ENCODE data around the gene ST8SIA3. TPM values are rescaled to one million over a fixed set of nuclear protein-coding genes. Genes with fewer than 3 reads are reported as not detected.
"Not testable (repeated sequence)": the region's sequence is repeated elsewhere in the genome, so short reads cannot be mapped to it uniquely, and the experiment has no call there.

Gene ST8SIA3
- total RNA-seq, 1 donor from 2014 or later: not detected

GRCh38 chr18:57362714-57363113 is 10.4 kb downstream of the ST8SIA3 start:
- intact Hi-C loops (cut with micrococcal nuclease): no loop called here

DNA sequence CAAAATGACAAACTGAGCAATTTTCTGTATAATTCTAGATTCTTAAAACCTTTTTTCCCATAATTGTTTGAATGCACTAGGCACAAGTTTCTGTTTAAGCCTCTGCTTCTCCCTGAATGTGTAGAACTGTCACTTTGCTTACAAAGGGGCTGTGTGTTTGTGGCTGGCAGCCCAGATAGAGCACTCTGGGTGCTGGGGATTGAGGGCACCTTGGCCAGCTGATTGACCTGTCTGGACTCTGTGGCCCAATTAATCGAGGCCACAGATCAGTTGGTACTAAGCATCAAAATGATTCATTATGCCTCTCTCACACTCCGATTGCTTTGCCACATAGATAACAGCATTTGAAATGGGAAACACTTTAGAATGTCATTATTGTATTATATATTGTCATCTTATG is 12.1 kb downstream of the ST8SIA3 start:
- intact Hi-C loops (cut with micrococcal nuclease): no loop called here

- intact Hi-C loops (cut with micrococcal nuclease): no loop called here
Observed at GRCh38 chr18:57366528-57367081, 14.2 kb downstream of the ST8SIA3 start.

GRCh38 chr18:57372444-57372843 is 20.1 kb downstream of the ST8SIA3 start:
- intact Hi-C loops (cut with micrococcal nuclease): no loop called here

- intact Hi-C loops (cut with micrococcal nuclease): no loop called here
Observed at GRCh38 chr18:57373017-57373416, 20.7 kb downstream of the ST8SIA3 start.

DNA sequence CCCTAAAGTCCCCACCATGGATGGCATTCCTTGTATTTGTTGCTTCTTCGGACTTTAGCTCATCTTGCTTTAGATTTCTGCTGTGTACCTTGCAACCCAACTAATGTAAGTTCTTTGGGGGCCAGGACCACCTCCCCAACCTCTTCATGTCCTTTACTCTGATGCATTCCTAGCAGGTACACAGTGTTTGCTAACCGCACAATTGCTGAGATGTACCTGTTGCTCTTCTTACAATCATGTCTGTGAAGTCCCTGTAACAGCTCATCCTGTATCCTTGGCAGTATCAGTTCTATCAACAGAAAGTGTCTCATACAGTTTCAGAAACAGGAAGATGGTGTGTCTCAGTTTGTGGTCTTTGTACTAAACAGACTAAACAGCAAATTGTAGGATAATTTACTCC is 24.1 kb downstream of the ST8SIA3 start:
- intact Hi-C loops (cut with micrococcal nuclease): no loop called here

- intact Hi-C loops (cut with micrococcal nuclease): no loop called here
Observed at GRCh38 chr18:57389271-57389670, 36.9 kb downstream of the ST8SIA3 start.

GRCh38 chr18:57390044-57390443 is 37.7 kb downstream of the ST8SIA3 start:
- intact Hi-C loops (cut with micrococcal nuclease): no loop called here

GRCh38 chr18:57394749-57395148 is 42.4 kb downstream of the ST8SIA3 start:
- intact Hi-C loops (cut with micrococcal nuclease): not testable (repeated sequence)

DNA sequence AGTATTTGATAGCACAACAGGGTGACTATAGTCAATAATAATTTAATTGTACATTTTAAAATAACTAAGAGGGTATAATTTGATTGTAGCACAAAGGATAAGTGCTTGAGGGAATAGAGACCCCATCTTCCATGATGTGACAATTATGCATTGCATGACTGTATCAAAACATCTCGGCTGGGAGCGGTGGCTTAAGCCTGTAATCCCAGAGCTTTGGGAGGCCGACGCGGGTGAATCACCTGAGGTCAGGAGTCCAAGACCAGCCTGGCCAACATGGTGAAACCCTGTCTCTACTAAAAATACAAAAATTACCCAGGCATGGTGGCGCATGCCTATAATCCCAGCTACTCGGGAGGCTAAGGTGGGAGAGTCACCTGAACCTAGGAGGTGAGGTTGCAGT is 44.5 kb downstream of the ST8SIA3 start:
- intact Hi-C loops (cut with micrococcal nuclease): not testable (repeated sequence)

DNA sequence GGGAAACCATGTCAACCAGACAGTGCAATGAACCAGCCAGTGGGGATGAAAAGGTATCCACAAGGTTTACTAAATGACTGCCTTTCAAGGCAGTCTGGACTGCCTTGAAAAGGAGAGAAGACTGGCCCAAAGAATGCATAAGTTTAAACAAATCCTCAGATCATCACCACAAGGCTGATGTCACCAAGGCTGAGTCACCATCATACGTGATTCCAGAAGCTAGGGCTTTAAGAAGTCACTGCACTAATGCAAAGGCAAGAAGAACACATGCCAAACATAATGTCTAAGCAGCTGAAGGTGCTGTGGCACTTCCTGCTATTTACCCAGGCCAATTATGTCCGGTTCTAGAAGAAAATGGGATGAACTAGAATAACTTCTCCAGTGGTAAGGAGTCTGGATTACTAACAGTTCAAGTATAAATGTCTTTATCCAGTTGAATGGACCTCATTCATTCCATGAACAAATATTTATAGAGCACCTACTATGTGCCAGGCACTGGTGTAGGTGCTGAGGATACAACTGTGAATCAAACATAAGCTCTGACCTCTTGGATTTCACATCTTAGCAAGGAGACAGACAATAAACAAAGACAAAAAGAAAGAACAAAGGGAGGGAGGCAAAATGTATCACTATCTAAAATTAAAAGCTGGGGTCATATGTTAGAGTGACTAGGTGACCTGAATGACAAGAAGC is 45.2 kb downstream of the ST8SIA3 start:
- intact Hi-C loops (cut with micrococcal nuclease): no loop called here

DNA sequence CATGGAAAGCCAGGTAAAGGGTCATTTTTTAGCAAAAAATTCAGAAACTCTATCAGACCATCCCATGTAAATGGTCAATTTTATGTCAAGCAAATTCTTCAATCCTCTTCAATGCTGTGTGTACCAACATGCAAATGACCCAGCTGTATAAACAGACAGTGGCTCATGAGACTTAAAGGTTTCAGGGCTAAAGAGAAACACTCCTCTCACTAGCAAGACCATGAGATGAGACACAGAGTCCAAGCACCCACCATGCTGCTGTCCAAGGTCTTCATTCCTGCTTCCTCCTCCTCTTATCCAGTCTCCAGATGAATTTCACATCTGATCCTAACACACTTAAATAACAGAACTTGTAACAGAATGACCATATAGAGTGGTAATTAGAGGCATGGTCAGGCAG is 52.0 kb downstream of the ST8SIA3 start:
- intact Hi-C loops (cut with micrococcal nuclease): no loop called here

DNA sequence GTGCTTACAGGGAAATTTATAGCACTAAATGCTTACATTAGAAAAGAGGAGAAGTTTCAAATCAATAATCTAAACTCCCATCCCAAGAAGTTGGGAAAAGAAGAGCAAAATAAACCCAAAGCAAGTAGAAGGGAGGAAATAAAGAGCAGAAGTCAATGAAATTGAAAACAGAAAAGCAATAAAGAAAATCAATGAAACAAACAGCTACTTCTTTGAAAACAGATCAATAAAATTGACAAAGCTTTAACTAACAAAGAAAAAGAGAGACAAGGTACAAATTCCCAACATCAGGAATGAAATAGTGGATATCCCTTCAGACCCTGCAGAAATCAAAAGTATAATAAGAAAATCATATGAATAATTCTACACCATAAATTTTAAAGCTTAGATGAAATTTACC is 57.3 kb downstream of the ST8SIA3 start:
- intact Hi-C loops (cut with micrococcal nuclease): no loop called here

DNA sequence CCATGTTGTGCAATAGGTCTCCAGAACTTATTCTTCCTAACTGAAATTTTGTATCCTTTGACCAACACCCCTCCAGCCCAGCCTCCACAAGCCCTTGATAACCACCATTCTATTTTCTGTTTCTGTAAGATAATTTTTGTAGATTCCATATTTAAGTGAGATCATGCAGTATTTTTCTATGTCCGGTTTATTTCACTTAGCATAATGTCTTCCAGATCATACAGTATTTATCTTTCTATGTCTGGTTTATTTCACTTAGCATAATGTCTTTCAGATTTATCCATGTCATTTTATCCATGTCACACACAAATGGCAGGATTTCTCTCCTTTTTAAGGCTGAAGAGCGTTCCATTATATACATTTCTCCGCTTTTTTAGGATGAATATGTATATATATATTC is 58.4 kb downstream of the ST8SIA3 start:
- intact Hi-C loops (cut with micrococcal nuclease): no loop called here

DNA sequence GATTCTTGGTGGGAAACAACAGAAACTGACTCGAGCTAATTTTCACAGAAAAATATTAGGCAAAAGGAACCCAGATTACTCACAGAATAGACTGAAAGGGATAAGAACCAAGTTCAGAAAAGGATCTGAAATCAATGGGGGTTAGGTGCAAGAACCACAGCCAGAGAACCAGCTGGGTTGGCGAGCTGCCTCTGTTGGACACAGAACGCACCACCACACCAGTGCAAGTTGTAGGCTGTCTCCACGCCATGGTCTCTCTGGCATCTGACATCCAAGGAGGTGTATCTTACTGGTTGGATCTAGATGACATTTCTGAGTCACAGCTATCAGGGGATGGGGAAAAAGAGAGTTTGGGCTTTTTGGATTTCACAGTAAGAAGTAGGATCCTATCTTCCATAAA is 64.2 kb downstream of the ST8SIA3 start:
- intact Hi-C loops (cut with micrococcal nuclease): no loop called here

Other genes starting within 250 kb of the ST8SIA3 start
- not detected in 2 replicates for gene BOD1L2, start 205.5 kb upstream of the ST8SIA3 start, total RNA-seq
- gene ONECUT2, start 82.8 kb downstream of the ST8SIA3 start, total RNA-seq: not detected in 2 replicates
- gene FECH, start 234.1 kb downstream of the ST8SIA3 start, total RNA-seq: 17.0 and 18.1 TPM in 2 replicates

Data from T-helper 2 cell treated with Interferon-gamma antibody and Interleukin-4, amounts not matched to agents 100 ng/mL and 5 ng/mL, for 36 hours (primary cell).